Activated CD4-positive, alpha-beta T cell treated with anti-CD3 and anti-CD28 coated beads, Interleukin-10, Interleukin-2, amounts not matched to agents 100 ng/mL and 50 ng/mL, durations not matched to agents 16 hours and 8 hours (primary cell): ENCODE data around the gene B4GALT5.
A peak's percentile ranks its signal among the peaks of the same experiment; 100 is the strongest.

ENCODE experiments used
- DNase-seq: peaks from one replicate; pipeline ENCODE4 v3.0.0-alpha.2; 2020

The B4GALT5 gene

GRCh38 chr20:49602345-49603208 is 111.1 kb downstream of the B4GALT5 start:
- DNase-seq = no peak

GRCh38 chr20:49601153-49601924 is 112.3 kb downstream of the B4GALT5 start:
- DNase-seq = no peak

GRCh38 chr20:49599746-49600113 is 113.9 kb downstream of the B4GALT5 start:
- no peak for DNase-seq

GRCh38 chr20:49597825-49598395 is 115.8 kb downstream of the B4GALT5 start:
- peak; percentile 21 for DNase-seq

GRCh38 chr20:49595811-49596561 is 117.7 kb downstream of the B4GALT5 start:
- DNase-seq = peak; percentile 94

DNA sequence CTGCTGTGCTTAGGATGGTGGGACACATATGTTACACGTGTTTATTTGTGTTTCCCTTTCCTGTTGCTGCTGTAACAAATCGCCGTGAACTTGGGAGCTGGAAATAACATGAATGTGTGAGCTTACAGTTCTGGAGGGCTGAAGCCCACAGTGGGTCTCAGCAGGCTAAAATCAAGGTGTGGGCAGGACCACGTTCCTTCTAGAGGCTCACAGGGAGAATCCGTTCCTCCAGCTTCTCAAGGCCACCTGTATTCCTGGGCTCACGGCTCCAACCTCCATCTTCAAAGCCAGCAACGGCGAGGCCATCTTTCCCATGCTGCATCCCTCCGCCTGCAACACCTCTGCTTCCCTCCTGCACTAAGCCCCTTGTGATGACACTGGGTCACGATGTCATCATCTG is 118.3 kb downstream of the B4GALT5 start:
- no peak for DNase-seq

- no peak for DNase-seq
Observed at GRCh38 chr20:49594931-49595315, 118.8 kb downstream of the B4GALT5 start.

GRCh38 chr20:49594143-49594930 is 119.3 kb downstream of the B4GALT5 start:
- DNase-seq = peak; percentile 96

DNA sequence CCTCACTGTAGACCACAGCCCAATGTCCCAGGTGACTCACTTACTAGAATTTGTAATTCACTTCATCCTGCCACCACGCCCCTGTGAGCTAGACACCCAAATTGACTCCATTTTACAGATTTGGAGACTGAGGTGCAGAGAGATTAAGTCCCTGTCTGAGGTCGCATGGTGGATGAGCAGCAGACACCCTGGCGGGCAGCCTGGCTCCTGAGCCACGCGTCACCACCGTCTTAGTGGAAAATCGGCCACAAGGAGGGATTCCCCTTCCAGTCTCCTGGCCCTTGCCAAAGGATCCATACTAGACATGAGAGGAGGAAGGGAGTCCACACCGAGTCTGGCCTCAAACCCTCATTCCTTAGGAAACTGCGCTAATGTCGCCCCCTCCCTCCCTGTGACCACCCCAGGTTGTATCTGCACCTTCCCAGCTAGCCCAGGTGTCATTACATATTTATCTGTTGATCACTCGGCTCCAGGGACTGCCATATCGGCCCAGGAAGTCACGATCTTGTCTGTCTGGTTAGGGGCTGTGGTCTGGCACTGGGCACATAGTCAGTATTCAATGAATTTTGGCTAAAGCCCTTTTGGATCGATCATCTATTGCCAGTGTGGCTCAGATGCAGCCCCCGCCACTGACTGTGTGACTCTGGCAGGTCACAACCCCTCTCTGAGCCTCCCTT is 120.1 kb downstream of the B4GALT5 start:
- peak; percentile 84 for DNase-seq

GRCh38 chr20:49592120-49592519 is 121.6 kb downstream of the B4GALT5 start:
- peak; percentile 21 for DNase-seq

GRCh38 chr20:49591217-49591865 is 122.3 kb downstream of the B4GALT5 start:
- DNase-seq = peak; percentile 61

DNA sequence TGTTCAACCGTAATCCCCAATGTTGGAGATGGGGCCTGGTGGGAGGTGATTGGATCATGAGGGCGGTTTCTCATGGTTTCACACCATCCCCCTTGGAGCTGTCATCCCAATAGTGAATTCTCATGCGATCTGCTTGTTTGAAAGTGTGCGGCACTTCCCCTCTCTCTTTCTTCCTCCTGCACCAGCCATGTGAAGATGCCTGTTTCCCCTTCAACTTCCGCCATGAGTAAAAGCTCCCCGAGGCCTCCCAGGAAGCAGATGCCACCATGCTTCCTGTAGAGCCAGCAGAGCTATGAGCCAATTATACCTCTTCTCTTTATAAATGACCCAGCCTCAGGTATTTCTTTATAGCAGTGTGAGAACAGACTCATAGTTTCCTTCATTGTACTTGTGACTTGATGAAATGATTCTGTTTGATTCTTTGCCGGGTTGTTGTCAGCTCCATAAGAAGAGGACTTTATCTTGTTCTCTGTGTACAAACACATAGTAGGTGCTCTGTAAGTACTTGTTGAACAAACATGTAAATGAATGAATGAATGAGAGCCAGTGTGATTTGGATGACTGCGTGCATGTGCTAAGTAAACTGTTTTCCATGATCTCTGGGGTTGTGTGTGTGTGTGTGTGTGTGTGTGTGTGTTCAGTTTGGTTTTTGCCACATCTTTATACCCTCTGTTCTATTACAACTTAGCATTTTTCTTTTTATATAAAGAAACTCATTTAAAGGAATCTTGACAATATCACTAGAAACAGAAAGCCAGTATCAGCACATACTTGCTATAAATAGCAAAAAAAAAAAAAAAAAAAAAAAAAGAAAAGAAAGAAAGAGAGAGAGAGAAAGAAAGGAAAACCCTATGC is 123.3 kb downstream of the B4GALT5 start:
- peak; percentile 67 for DNase-seq

GRCh38 chr20:49589747-49590146 is 123.9 kb downstream of the B4GALT5 start:
- DNase-seq = no peak

DNA sequence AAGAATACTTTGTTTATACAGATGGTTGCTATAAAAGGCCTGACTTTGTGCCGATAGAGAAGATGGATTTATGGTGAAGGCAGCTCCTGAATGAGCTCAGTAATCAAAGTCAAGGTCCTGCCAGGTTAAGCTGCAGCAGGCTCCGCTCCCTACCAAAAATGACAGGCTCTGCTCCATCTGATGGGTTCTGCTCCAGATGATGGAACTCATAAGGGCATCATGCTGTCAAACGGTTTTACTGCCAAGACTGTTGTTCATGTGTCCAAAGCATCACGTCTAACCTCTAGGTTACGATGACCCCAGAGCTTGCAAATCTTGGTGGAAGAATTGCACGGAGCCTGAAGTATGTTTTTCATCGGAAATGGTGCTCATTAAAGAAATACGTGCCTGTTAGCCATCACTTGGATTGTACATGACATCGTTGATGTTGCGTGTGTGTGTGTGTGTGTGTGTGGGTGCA is 126.5 kb downstream of the B4GALT5 start:
- DNase-seq = no peak

GRCh38 chr20:49585585-49586245 is 128.0 kb downstream of the B4GALT5 start:
- DNase-seq = no peak

DNA sequence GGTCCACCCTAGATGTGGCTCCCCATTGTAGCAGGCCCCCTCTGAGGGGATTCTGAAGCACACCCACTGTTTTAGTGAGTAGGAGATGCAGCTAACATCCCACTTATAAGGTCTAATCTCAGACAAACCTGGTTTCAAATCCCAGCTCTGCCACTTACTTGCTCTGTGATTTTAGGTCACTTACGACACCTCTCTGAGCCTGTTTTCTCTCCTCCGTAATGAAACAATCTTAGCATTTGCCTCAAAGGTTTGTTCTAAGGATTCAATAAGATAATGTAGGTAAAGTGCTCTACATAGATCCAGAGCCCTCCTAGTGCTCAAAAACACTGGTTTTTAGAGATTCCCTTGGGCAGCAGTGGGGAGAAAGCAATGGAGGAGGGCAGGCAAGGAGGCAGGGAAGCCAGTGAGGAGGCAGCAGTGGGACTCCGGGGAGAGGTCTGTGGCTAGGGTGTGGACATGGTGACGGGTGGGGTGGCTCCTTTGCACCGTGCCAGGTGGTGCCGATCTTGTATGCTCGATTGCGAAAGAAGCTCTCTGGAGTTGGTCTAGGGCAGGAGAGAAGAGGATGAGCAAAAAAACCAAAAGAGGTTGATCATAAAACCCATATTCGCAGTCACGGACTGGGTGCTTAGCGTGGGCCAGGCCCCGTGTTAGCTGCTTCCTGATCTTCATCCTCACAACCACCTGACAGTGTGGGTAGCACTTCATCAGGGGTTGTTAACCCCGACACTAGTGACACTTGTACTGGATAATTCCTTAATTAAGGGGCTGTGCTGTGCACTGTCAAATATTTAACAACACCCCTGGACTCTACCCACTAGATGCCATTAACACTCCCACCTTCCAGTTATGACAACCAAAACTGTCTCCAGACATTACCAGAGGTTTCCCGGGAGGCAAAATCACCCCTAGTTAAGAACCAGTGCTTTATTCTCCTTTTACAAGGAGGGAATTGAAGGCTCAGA is 129.0 kb downstream of the B4GALT5 start:
- DNase-seq = no peak

GRCh38 chr20:49583669-49584417 is 129.8 kb downstream of the B4GALT5 start:
- no peak for DNase-seq

- no peak for DNase-seq
Observed at GRCh38 chr20:49583343-49583668, 130.4 kb downstream of the B4GALT5 start.
